HepG2 (cell line): ENCODE results near the gene EIF5. TPM values are rescaled to one million over a fixed set of nuclear protein-coding genes. Genes with fewer than 3 reads are reported as not detected.

ENCODE experiments used
- BRF2 ChIP-seq: sonication (generic); formaldehyde crosslinking; IDR thresholded peaks from 2 replicates; pipeline ENCODE4 v1.8.1; 2022; ENCODE audit warnings: mild to moderate bottlenecking, missing genetic modification reagents
- EHMT2 ChIP-seq: fragments of 200-600 bp; sonication (generic); IDR thresholded peaks from 2 replicates; pipeline ENCODE4 v1.7.0; 2017; ENCODE audit warnings: antibody characterized with exemption, low read depth, low read length, borderline replicate concordance
- ESRRA ChIP-seq: sonication (generic); formaldehyde crosslinking; IDR thresholded peaks from 2 replicates; pipeline ENCODE4 v1.5.1; 2020; ENCODE audit warnings: mild to moderate bottlenecking, low read depth, missing genetic modification reagents
- HDAC6 ChIP-seq: fragments of 200-600 bp; sonication (generic); IDR thresholded peaks from 2 replicates; pipeline ENCODE4 v1.7.0; 2017; ENCODE audit warnings: mild to moderate bottlenecking, antibody characterized with exemption, low read length, low read depth
- LCORL ChIP-seq, 2 experiments: fragments of 450-650 bp in 1 of 2; sonication (generic) in 1 of 2; formaldehyde crosslinking in 1 of 2; IDR thresholded peaks; 2 replicates each; pipeline versions ENCODE4 v1.5.0 to v1.6.1; 2017 to 2020; ENCODE audit warnings: antibody characterized with exemption in 1 of 2, missing genetic modification reagents in 1 of 2
- MAFG ChIP-seq: sonication (generic); formaldehyde crosslinking; IDR thresholded peaks from 2 replicates; pipeline ENCODE4 v1.5.1; 2020; ENCODE audit warnings: mild to moderate bottlenecking, missing genetic modification reagents
- MED1 ChIP-seq: sonication (generic); formaldehyde crosslinking; IDR thresholded peaks from 2 replicates; pipeline ENCODE4 v1.4.0; 2020; ENCODE audit warnings: missing genetic modification reagents
- MXI1 ChIP-seq: IDR thresholded peaks from 3 replicates; pipeline ENCODE4 v1.6.1; 2012; ENCODE audit warnings: low read depth, low read length, inconsistent platforms, borderline replicate concordance
- NCOA2 ChIP-seq: sonication (generic); formaldehyde crosslinking; IDR thresholded peaks from 2 replicates; pipeline ENCODE4 v1.8.0; 2022; ENCODE audit warnings: inconsistent platforms
- NR2F6 ChIP-seq, 2 experiments: IDR thresholded peaks; 2 replicates each; pipeline ENCODE4 v1.6.1; 2016; ENCODE audit warnings: antibody characterized with exemption in 1 of 2, mild to moderate bottlenecking in 1 of 2
- NRL ChIP-seq: sonication (generic); formaldehyde crosslinking; IDR thresholded peaks from 2 replicates; pipeline ENCODE4 v1.5.0; 2020; ENCODE audit warnings: missing genetic modification reagents, mild to moderate bottlenecking, moderate library complexity, borderline replicate concordance
- PHF21A ChIP-seq: sonication (generic); formaldehyde crosslinking; IDR thresholded peaks from 2 replicates; pipeline ENCODE4 v1.5.0; 2020; ENCODE audit warnings: mild to moderate bottlenecking, missing genetic modification reagents
- POLR2A ChIP-seq, 2 experiments: IDR thresholded peaks; 2 replicates each; pipeline ENCODE4 v1.6.1; 2011; ENCODE audit warnings: low read depth in 2 of 2, low read length in 2 of 2, mild to moderate bottlenecking in 1 of 2, moderate library complexity in 1 of 2; ENCODE audit not compliant: insufficient read depth in 1 of 2
- SKI ChIP-seq: fragments of 450-650 bp; IDR thresholded peaks from one replicate; pipeline ENCODE4 v1.6.1; 2018; ENCODE audit warnings: mild to moderate bottlenecking; ENCODE audit not compliant: partially characterized antibody
- SMARCE1 ChIP-seq: fragments of 450-650 bp; IDR thresholded peaks from 2 replicates; pipeline ENCODE4 v1.6.1; 2017; ENCODE audit warnings: borderline replicate concordance
- TP53 ChIP-seq: sonication (generic); formaldehyde crosslinking; conservative IDR thresholded peaks from 2 replicates; pipeline ENCODE4 v1.4.0; 2020; ENCODE audit warnings: missing genetic modification reagents
- ZFP36 ChIP-seq: fragments of 150-350 bp; IDR thresholded peaks from 2 replicates; pipeline ENCODE4 v1.6.1; 2018; ENCODE audit warnings: borderline replicate concordance, low read length, low read depth; ENCODE audit not compliant: partially characterized antibody
- ZFYVE20 ChIP-seq: sonication (generic); formaldehyde crosslinking; IDR thresholded peaks from 2 replicates; pipeline ENCODE4 v1.8.0; 2023; ENCODE audit warnings: low read depth, mild to moderate bottlenecking, moderate library complexity, missing genetic modification reagents, borderline replicate concordance
- ZNF232 ChIP-seq: sonication (generic); formaldehyde crosslinking; IDR thresholded peaks from 2 replicates; pipeline ENCODE4 v1.4.0; 2020; ENCODE audit warnings: missing genetic modification reagents, borderline replicate concordance
- ZNF326 ChIP-seq: sonication (generic); formaldehyde crosslinking; IDR thresholded peaks from 2 replicates; pipeline ENCODE4 v1.4.0; 2020; ENCODE audit warnings: missing genetic modification reagents, borderline replicate concordance
- ZNF496 ChIP-seq: sonication (generic); formaldehyde crosslinking; IDR thresholded peaks from 2 replicates; pipeline ENCODE4 v1.8.1; 2023; ENCODE audit warnings: mild to moderate bottlenecking, moderate library complexity, missing genetic modification reagents; ENCODE audit not compliant: insufficient replicate concordance
- ZNF562 ChIP-seq: sonication (generic); formaldehyde crosslinking; IDR thresholded peaks from 2 replicates; pipeline ENCODE4 v1.8.0; 2022; ENCODE audit warnings: missing genetic modification reagents, borderline replicate concordance
- ZNF746 ChIP-seq: sonication (generic); formaldehyde crosslinking; IDR thresholded peaks from 2 replicates; pipeline ENCODE4 v1.8.0; 2022; ENCODE audit warnings: mild to moderate bottlenecking, missing genetic modification reagents
- polyA plus RNA-seq, 8 experiments: library from polyadenylated mRNA; depleted of rRNA in 3 of 8; stranded (reverse) in 7 of 8; unstranded in 1 of 8; fragments of >200 nt; fragmentation: Illumina TruSeq in 4 of 8; extraction: Trizol in 4 of 8; gene quantifications; 2 replicates each; pipeline versions ENCODE4 v1.2.1 to v1.2.3, GENCODE V29; 2011 to 2016; ENCODE audit warnings: low read depth in 4 of 8, missing spikeins in 1 of 8, mixed read lengths in 1 of 8; ENCODE audit not compliant: insufficient read depth in 1 of 8
- total RNA-seq, 5 experiments: library from RNA; depleted of rRNA; stranded (reverse); fragments of >200 nt; fragmentation: Illumina TruSeq; extraction: Trizol; gene quantifications; 2 replicates each; pipeline ENCODE4 v1.2.3, GENCODE V29; 2016; ENCODE audit warnings: low read depth in 1 of 5
- TF ChIP-seq, protein P1 (sequence below): sonication (generic); formaldehyde crosslinking; IDR thresholded peaks from 2 replicates; pipeline ENCODE4 v1.5.1; 2020; ENCODE audit warnings: mild to moderate bottlenecking, missing genetic modification reagents, borderline replicate concordance
- TF ChIP-seq, protein P2 (sequence below): sonication (generic); formaldehyde crosslinking; IDR thresholded peaks from 2 replicates; pipeline ENCODE4 v1.9.0; 2021; ENCODE audit warnings: missing genetic modification reagents, mild to moderate bottlenecking, borderline replicate concordance
- TF ChIP-seq, protein P3 (sequence below): sonication (generic); formaldehyde crosslinking; IDR thresholded peaks from 2 replicates; pipeline ENCODE4 v1.5.0; 2020; ENCODE audit warnings: missing genetic modification reagents

EIF5 gene
- total and polyA plus RNA-seq, 2 of the 13 experiments (the other 11 are each of a cell fraction or from before 2014, with no cell fraction given) = 189 to 281 TPM

DNA sequence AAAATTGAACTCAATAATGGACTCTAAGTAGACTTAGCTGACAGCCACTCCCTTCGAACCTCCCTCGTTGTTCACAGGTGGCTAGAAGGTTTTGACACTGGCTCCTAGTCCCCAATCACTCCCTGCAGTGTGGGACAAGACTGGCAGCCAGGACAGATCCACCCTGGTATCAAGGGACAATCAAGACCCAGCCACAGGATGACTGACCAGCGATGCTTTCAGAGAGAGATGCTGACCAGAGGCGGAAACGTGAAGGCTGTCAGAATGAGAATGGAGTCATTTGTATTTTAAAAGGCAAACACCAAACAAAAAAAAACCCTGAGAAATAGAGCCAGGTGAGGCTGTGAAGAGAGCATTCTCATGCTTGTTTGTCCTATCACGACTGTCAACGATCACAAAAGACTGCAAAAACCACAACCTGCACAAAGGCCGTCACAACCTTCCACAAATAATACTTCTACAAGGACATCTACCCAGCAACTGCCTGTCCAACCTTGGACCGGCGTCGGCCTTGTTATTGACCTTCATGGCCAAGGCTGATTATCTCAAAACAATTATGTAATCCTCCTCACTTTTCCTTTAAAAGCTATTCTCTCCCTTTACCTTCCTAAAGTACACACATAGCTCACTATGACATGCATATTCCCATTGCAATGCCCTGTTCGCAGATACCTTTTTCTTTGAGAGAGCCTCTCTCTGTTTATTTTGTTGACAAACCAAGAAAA is 13.2 kb downstream of the EIF5 start (continued):
- TF ChIP-seq TP53 (CRISPR knock-in tag) = no peak
- no peak; the same call in 1 of the 2 replicates for TF ChIP-seq PHF21A (CRISPR knock-in tag)
- TF ChIP-seq MED1 (CRISPR knock-in tag) = 0 out of 2 replicates have a peak, but pooled peaks have one; percentile 19
- peak; percentile 65; the same call in 1 of the 2 replicates for TF ChIP-seq ESRRA (CRISPR knock-in tag)
- TF ChIP-seq NRL = no peak
- no peak for TF ChIP-seq ZNF562 (CRISPR knock-in tag)
- TF ChIP-seq ZNF326 = no peak
- TF ChIP-seq, protein P1, sequence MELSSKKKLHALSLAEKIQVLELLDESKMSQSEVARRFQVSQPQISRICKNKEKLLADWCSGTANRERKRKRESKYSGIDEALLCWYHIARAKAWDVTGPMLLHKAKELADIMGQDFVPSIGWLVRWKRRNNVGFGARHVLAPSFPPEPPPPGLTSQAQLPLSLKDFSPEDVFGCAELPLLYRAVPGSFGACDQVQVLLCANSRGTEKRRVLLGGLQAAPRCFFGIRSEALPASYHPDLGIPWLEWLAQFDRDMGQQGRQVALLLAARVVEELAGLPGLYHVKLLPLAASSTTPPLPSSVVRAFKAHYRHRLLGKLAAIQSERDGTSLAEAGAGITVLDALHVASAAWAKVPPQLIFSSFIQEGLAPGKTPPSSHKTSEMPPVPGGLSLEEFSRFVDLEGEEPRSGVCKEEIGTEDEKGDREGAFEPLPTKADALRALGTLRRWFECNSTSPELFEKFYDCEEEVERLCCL (CRISPR knock-in tag) = no peak
- TF ChIP-seq, protein P2, sequence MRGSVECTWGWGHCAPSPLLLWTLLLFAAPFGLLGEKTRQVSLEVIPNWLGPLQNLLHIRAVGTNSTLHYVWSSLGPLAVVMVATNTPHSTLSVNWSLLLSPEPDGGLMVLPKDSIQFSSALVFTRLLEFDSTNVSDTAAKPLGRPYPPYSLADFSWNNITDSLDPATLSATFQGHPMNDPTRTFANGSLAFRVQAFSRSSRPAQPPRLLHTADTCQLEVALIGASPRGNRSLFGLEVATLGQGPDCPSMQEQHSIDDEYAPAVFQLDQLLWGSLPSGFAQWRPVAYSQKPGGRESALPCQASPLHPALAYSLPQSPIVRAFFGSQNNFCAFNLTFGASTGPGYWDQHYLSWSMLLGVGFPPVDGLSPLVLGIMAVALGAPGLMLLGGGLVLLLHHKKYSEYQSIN = no peak
- TF ChIP-seq POLR2A (IDR thresholded peaks at IDR 0.05; ENCODE audit: insufficient read depth in 1 of 2, low read depth in 2 of 2, low read length in 2 of 2) = no peak
- no peak for TF ChIP-seq MXI1
- no peak for TF ChIP-seq ZNF232 (CRISPR knock-in tag)
- 0 out of 2 replicates have a peak, but pooled peaks have one; percentile 13 for TF ChIP-seq NR2F6 (IDR thresholded peaks at IDR 0.05)
- peak; percentile 38 for TF ChIP-seq NR2F6 (CRISPR knock-in tag; IDR thresholded peaks at IDR 0.05)
- no peak for TF ChIP-seq SMARCE1
- no peak for TF ChIP-seq BRF2 (CRISPR knock-in tag)
- no peak for TF ChIP-seq HDAC6
- TF ChIP-seq, protein P3, sequence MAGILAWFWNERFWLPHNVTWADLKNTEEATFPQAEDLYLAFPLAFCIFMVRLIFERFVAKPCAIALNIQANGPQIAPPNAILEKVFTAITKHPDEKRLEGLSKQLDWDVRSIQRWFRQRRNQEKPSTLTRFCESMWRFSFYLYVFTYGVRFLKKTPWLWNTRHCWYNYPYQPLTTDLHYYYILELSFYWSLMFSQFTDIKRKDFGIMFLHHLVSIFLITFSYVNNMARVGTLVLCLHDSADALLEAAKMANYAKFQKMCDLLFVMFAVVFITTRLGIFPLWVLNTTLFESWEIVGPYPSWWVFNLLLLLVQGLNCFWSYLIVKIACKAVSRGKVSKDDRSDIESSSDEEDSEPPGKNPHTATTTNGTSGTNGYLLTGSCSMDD (CRISPR knock-in tag) = no peak
- TF ChIP-seq NCOA2 = peak; percentile 71
- no peak for TF ChIP-seq EHMT2
- no peak for TF ChIP-seq ZFYVE20
- no peak for TF ChIP-seq ZFP36
- no peak for TF ChIP-seq ZNF746 (CRISPR knock-in tag)
- peak; percentile 36 for TF ChIP-seq SKI
- no peak for TF ChIP-seq LCORL (IDR thresholded peaks at IDR 0.05)
- TF ChIP-seq LCORL (CRISPR knock-in tag; IDR thresholded peaks at IDR 0.05) = 0 out of 2 replicates have a peak, but pooled peaks have one; percentile 23
- TF ChIP-seq MAFG (CRISPR knock-in tag) = no peak
- TF ChIP-seq ZNF496 (CRISPR knock-in tag) = no peak
